Measurements from ENCODE around the gene PIGB.
"Not testable (repeated sequence)": the region's sequence is repeated elsewhere in the genome, so short reads cannot be mapped to it uniquely, and the experiment has no call there.

Gene PIGB

DNA sequence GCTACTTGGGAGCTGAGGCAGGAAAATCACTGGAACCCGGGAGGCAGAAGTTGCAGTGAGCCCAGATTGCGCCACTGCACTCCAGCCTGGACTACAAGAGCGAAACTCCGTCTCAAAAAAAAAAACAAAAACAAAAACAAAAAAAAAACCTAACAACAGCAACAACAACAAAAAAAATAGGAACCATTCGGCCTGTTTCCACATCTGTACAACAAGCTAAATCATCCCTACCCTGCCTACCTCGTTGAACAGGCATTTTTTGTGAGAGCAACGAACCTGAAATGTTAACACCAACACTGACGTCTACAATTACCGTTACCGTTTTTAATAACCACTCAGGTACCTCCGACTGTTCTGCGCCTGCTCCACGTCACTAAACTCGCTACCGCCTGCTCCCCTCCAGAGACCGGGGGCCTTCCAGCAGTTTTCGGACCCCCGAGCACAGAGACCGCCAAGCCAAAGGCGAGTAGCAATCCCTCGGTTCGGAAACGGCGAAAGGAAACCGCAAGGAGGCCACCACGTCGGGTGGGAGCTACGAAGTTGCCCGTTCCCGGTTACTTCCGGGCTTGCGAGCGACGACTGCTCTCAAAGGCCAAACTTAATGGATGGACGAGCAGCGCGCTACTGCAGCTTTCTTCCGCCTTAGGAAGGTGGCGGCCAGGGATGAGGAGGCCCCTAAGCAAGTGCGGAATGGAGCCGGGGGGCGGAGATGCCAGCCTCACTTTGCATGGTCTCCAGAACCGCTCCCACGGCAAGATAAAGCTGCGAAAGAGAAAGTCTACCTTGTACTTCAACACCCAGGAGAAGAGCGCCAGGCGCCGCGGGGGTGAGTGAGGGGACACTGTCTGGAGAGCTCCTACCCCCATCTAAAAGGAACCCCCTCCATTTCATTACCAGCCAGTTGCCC, at the start of gene PIGB, which contains the start of gene PIGBOS1:
Gene PIGB (plus strand): TSS at position 635 of the 907 bp plus-strand sequence. CDS start 29 bp downstream, at position 664.
Gene PIGBOS1 (minus strand): TSS at position 536 of the 907 bp plus-strand sequence. CDS start 1,331 bp downstream, outside the sequence.
- DNase-seq: peak in 13 of 14 donors; percentile 28 to 86 (median 74)

DNA sequence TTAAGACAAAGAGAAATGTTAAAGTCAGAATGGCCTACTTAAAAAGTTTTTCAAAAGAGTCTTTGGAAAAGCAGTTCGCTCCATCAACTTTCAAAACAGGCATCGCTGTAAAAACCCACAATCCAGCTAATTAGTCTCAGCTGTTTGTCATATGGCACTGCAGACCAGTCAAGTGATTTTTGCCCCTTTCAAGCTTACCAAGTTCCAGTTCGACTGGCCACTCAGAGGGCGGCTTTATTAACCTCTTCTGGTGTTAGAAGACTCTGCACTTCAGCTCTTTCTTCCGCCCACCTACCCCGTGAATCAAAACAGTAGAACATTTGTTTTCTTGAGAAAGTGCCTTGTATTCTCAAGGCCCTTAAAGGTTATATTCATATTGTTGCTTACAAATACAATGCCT, 48.7 kb upstream of the PIGB start:
- DNase-seq: no peak

DNA sequence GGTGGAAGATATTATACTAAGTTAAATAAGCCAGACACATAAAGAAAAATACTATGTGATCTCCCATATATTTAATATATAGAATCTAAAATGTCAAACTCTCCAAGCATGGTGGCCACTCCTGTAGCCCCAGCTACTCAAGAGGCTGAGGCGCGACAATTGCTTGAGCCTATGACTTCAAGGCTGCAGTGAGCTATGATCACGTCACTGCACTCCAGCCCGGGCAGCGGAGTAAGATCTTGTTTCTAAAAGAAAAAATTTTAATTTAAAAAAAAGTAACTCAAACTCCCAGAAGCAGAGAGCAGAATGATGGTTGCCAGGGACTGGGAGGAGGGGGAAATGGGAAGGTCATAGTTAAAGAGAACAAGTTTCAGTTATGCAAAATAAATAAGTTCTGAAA, 42.7 kb upstream of the PIGB start:
- no peak for DNase-seq

DNA sequence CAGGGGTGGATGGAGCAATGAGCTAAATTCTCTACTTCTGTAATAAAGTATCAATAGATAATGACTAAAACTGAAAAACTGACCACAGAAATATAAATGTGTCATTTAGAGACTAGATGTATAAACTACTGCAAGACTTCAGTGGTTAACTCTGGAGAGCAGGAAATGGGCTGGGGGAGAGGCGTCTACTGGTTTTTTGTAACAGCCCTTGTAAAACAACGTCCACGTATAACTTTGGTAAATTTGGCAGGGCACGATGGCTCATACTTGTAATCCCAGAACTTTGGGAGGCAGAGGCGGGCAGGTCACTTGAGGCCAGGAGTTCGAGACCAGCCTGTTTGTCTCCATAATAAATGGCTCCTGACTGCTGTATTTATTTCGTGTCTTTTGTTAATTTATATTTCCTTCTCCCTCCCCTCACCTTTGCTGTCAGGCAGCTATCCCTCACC, 41.9 kb upstream of the PIGB start:
- no peak for DNase-seq

DNA sequence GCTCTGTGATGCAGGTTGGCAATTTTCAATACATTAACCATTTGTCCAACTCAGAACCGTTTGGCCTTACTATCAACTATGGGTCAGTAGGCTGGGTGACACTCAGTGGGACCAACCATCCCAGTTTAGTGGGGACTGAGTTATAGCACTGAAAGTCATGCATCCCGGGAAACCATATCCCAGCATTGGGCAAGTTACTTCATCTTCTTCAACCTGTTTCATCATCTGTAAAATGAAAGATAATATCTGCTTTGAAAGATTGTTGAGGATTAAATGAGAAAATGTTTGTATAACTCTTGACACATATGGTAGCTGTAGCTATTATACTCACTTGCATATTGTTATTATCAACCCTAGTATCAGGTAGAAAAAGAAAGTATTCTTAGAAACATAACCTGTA, 41.3 kb upstream of the PIGB start:
- no peak for DNase-seq

DNA sequence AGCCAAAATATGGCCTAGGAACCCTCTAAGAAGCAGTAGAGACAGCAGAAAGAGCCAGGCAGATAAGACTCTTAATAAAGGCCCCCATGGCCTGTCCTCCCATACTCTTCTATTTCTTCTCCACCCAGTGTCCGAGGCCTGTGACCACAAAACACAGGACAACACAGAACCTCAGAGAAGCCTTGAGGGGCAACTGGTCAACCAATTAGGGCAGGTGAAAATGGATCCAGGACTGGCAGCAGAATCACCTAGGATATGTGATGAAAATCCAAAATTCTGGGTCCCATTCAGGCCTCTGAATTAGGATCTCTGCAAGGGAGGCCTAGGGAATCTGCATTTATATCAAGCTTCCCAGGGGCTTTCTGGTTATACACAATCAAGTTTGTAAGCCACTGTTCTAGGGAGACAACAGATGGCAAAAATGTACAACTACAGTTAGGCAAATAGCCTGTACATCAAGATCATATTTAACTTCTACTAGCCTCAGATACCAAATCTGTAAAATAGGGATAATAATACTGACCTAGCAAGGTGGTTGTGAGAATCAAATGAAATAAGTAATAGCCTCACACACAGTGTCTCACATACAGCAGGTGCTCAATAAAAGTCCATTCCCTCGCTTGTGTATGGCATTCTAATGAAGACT, 39.8 kb upstream of the PIGB start:
- no peak for DNase-seq

DNA sequence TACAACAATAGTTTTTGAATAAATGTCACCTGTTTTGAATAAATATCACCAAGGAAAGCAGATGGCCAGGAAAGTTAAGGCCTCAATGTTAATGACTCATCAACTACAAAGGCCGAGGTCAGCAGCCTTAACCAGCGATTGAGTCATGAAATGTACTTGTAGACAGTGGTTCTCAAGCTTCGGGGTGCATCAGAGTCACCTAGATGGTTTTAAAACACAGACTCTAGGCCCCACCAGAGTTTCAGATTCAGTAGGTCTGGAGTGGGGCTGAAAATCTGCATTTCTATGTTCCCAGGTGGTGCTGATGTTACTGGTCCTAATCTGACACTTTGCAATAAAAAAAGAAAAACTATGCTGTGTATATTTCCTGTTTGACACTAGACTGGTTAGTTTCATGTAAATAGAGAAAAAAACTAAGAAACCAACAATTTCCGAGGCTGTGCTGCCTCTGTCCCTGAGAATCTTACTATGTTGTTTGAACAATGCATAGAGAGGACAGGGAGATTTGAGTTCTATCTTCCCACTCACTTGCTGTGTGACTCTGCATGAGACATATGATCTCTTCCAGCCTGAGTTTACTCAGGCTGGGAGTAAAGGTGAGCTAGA, 39.2 kb upstream of the PIGB start:
- DNase-seq: peak in 1 of 14 donors; percentile 1

DNA sequence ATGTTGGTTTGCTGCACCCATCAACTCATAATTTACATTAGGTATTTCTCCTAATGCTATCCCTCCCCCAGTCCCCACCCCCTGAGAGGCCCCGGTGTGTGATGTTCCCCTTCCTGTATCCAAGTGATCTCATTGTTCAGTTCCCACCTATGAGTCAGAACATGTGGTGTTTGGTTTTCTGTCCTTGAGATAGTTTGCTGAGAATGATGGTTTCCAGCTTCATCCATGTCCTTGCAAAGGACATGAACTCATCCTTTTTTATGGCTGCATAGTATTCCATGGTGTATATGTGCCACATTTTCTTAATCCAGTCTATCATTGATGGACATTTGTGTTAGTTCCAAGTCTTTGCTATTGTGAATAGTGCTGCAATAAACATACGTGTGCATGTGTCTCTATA, 38.4 kb upstream of the PIGB start:
- not testable (repeated sequence) for DNase-seq

DNA sequence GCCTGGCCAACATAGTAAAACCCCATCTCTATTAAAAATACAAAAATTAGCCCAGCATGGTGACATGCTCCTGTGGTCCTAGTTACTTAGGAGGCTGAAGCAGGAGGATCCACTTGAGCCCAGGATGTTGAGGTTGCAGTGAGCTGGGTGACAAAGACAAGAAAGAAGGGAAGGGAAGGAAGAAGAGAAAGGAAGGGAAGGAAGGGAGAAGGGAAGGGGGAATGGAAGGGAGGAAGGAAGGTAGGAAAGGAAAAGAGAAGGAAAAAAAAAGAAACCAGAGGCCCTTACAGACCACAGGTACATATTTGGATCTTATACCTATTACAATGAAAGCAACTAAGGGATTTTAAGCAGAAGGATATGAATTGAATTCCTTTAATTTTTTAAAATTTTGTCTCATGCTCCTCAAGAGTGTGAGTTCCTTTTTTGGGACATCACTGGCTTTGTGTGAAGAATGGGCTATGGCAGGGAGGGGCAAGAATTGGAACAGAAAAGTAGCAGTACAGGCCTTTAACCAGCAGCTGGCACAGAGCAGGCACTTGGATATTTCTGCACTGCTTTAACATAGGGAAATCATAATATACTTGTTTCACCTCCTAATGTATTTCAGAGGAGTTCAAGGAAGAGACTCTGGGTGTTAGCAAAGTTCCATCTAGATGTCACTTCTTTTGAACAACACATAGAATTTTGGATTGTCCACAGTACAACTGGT, 37.3 kb upstream of the PIGB start:
- no peak for DNase-seq

DNA sequence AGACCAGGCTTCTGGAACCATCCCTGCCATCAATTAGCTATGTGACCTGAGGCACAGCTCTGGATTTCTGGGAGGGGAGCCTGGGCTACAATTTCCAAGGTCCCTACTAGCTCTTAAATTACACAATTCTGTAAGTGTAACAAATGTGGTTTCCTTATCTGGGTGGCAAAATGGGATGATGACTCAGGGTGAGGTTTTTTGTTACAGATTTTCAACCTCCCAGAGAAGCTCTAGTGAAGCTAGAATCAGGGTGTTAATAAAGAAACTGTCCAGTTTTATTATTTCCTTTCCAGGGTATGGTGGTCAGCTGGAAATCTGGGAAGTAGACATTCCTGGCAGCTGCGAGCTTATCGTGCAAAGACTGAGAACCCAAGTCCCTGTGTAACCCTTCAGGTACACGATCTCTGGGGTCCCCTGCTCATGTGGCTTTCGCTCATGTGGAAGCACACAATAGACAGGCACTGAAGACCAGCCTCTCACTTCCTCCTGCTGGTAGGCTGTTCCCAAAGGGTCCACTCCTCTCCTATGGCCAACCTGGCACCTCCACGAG, 36.7 kb upstream of the PIGB start:
- peak in 1 of 14 donors; percentile 0 for DNase-seq

DNA sequence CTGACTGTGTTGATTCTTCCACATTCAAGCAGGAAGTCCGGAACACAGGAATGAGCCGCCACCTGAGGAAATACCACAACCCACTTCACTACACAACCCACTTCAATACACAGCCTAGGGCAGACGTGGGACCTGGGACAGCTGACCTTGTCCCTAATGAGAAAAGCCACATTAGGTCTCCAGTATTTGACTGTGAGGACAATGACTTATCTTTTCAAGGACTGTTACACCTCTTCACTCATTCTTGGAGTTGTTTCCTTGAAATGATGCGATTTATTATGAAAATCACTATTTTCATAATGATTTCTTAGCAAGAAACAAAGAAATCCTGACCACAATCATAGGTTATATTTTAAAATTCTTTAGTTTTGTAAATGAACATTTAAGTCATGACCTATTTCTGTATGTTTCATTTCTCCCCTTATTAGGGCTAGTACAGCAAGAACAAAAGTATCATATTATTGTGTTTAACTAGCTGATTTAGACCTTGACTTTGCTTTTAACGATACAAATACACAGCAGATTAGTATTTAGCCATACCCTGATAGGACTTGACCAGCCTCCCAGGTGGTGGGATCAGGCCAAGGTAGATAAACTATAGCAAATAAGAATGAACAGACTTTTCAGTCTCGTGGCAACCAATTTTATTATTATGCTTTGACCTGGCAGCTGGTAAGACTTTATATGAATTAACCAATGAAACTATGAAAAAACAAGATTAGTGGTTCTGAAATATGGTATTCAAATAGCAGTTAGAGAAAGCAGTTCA, 35.5 kb upstream of the PIGB start:
- no peak for DNase-seq

DNA sequence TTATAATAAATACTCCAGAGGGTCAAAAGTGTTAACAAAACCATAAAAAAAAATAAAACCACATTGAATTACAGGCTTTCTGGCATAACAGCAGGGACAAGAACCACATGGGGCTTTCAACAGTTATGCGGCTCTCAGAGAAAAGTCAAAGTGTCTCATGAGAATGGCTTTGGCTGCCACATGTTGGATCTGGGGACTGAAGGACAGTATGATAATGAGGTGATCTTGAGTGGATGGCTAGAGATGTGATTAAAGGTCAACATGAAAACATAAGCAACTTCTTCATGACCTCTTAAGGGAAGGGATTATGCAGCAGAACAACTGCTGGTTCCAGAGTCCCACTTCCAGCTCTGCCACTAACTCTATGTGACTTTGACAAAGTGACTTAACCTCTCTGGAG, 34.6 kb upstream of the PIGB start:
- DNase-seq: no peak

DNA sequence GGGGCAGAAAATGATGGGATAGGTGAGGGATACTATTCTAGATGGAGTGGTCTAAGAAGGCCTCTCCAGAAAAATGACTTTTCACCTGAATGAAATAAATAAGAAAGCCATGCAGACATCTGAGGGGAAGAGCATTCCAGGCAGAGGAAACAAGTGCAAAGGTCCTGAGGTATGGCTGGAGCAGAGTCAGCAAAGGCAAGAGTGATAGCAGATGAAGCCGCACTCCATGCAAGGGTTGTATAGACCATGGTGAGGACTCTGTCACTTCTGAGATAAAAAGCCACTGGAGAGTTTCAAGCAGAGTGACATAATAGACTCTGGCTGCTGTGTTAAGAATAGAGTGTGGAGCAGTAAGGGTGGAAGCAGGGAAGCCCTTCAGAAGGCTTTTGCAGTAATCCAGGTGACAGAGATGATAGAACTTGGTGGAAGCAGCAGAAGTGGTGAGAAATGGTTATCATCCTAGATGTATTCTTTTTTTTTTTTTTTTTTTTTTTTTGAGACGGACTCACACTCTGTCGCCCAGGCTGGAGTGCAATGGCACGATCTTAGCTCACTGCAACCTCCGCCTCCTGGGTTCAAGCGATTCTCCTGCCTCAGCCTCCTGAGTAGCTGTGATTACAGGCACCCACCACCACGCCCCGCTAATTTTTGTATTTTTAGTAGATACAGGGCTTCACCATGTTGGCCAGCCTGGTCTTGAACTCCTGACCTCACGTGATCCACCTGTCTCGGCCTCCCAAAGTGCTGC, 32.4 kb upstream of the PIGB start:
- DNase-seq: not testable (repeated sequence)

DNA sequence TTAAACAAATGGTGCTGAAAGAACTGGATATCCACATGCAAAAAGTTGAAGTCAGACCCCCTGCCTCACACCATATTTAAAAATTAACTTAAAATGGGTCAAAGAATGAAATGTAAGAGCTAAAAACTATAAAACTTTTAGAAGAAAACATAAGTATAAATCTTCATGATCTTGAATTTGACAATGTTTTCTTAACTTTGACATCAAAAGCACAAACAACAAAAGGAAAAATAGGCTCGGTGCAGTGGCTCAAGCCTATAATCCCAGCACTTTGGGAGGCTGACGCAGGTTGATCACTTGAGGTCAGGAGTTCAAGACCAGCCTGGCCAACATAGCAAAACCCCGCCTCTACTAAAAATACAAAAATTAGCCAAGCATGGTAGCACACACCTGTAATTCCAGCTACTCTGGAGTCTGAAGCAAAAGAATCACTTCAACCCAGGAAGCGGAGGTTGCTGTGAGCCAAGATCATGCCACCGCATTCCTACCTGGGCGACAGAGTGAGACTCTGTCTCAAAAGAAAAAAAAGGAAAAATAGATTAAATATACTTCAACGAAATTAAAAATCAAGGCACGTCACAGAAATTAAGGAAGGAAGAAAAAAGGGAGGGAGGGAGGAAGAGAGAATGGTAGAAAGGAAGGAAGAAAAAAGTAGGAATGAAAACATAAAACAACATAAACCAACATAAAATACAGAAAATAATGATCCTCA, 30.9 kb upstream of the PIGB start:
- DNase-seq: no peak

DNA sequence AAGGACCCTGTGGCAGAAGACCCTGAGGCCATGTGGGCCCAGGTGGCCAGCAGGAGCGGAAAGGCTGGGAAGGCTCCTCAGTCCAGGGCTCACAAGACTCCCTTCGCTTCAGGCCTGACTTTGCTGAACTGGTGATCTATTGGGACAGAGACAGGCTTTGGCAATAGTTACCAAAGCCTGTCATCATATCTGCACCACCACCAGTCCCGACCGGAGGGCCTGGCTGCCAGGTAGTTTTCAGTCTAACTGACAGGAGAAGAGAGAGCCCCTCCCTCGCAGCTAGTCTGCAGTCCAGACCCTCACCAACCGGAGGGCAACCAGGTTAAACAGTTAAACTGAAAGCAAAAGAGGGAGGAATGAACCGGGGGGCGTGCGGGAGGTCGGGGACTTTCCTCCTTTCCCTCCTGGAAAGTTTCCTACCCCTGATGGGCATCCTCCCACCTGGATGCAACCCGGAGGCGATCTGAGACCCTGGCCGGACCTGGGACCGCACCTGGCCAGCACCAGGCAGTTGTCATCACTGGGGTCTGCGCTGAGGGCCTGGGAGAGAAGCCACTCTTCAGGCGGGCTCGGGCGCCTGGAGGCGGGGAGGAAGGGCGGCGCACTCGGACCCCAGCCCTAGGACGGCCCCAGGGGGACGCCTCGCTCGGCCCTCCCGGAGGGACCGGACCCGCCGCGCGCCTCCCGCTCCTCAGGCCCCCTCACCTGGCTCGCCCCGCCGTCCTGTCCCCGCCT, 29.8 kb upstream of the PIGB start:
- peak in 6 of 14 donors; percentile 4 to 31 (median 15) for DNase-seq

DNA sequence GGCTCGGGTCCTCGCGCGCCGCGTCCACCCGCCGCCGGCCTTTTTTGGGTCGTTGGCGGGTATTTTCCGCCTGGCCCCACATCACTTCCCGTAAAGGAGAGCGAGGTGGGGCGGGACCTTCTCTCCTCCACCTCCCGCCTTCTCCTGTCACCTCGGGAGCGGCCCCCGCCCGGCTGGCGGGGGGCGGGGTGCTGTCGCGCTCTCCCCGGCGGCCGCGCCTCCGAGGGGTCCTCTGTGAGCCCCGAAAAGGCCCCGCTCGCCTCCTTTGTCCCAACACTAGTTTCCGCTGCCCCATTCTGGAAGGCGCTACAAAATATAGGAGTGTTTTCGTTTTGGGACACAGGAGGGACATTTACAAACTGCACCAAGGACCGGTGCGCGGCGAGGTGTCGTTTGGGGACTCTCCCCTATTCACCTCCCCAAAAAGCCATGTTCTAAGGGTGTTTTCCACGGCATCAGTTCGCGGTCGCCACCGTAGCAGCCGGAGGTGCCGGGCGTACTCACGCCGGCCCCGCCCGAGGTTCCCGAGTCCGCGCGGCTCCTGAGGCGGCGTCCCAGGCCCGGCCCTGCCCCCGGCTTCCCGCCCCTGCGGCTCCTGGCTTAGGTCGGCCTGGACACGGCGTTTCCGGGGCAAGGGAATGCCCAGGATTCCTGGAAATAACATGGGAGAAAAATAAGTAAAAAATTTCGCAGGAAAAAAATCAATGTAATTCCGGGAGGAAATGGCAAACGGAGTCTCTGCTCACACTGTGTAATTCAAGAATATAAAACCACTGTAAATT, 29.1 kb upstream of the PIGB start, which contains the start of gene RAB27A:
Gene RAB27A (minus strand): TSS at position 68 of the 782 bp plus-strand sequence. CDS start 54,879 bp downstream, outside the sequence.
- peak in 9 of 14 donors; percentile 12 to 57 (median 40) for DNase-seq

DNA sequence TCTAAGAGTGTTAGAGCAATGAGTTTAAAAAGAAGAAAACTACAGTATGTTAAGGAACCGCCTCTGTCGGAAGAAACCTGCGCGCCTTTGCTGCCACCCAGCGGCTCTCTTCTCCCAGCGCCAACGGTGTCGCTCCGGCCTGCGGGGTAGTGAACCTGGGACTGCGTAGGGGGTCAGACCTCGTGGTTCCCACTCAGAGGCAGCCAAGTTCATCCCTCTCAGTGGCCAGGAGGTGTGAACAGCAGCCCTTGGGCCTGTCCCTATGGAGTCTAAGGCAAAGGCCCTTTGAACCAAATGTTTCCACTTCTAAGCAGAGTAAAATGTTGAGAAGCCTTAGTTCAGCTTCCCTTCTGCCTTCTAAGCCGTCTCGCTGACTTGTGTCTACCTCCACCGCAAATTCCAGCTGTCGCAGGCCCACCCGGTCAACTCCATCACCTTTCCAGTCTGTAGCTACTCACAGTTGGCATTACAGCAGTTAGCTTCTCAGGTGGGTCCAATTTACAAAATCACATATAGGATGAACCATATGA, 28.4 kb upstream of the PIGB start:
- peak in 12 of 14 donors; percentile 0 to 74 (median 60) for DNase-seq

DNA sequence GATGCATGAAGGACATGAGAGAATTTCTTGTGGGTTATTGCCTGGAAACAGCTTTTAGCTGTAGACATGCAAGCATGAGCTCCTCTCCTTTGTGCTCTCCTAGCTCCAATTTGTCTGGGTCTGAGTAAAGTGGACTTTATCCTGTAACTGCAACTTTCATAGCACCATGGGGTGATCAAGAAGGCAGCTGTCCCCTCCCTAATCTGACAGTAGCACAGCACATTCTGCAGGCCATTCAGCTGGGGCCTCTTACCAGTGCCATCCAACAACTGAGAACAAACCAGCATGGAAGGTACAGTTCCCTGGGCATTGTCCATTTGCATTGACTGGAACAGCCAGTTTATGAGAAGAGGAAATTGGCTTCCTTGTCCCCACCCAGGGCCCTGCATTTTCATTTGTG, 21.7 kb upstream of the PIGB start:
- no peak for DNase-seq
